GM12878 (cell line): ENCODE data around the gene HELZ. TPM values are rescaled to one million over a fixed set of nuclear protein-coding genes. Genes with fewer than 3 reads are reported as not detected.

Experiments
- CBX5 ChIP-seq: sonication (generic); IDR thresholded peaks from 2 replicates; pipeline ENCODE4 v1.6.1; 2016; ENCODE audit warnings: low read depth, moderate library complexity, mild to moderate bottlenecking, inconsistent platforms
- EZH2 ChIP-seq: IDR thresholded peaks from 2 replicates; pipeline ENCODE4 v1.6.1; 2012; ENCODE audit warnings: low read depth, mild to moderate bottlenecking, control low read depth, inconsistent platforms, low read length, borderline replicate concordance; ENCODE audit not compliant: control insufficient read depth
- HDGF ChIP-seq: fragments of 450-650 bp; IDR thresholded peaks from 2 replicates; pipeline ENCODE4 v1.6.1; 2016; ENCODE audit warnings: antibody characterized with exemption
- LARP7 ChIP-seq: fragments of 450-650 bp; IDR thresholded peaks from 2 replicates; pipeline ENCODE4 v1.6.1; 2017; ENCODE audit warnings: mild to moderate bottlenecking
- MTA2 ChIP-seq: fragments of 450-650 bp; IDR thresholded peaks from 2 replicates; pipeline ENCODE4 v1.6.1; 2016; ENCODE audit warnings: low read depth, mild to moderate bottlenecking, moderate library complexity
- RBBP5 ChIP-seq: fragments of 200-600 bp; sonication (generic); conservative IDR thresholded peaks from 2 replicates; pipeline ENCODE4 v1.6.1; 2016
- RELB ChIP-seq: fragments of 450-650 bp; IDR thresholded peaks from 2 replicates; pipeline ENCODE4 v1.6.1; 2017; ENCODE audit warnings: low read depth, mild to moderate bottlenecking, moderate library complexity
- YBX1 ChIP-seq: fragments of 450-650 bp; IDR thresholded peaks from 2 replicates; pipeline ENCODE4 v1.6.1; 2016; ENCODE audit warnings: antibody characterized with exemption
- polyA plus RNA-seq, 11 experiments: library from polyadenylated mRNA; depleted of rRNA in 4 of 11; unstranded in 6 of 11; stranded (reverse) in 5 of 11; fragments of >200 nt; fragmentation: Nextera tagmentation in 4 of 11; fragmentation: Illumina TruSeq in 1 of 11; extraction: Ambion mirVana in 4 of 11; extraction: Trizol in 1 of 11; gene quantifications; 1 replicate in 1 of 11; 2 replicates in 10 of 11; pipeline versions ENCODE4 v1.2.1 to v1.2.3, GENCODE V29; 2011 to 2016; ENCODE audit warnings: inconsistent platforms in 2 of 11, missing spikeins in 2 of 11, low read depth in 1 of 11
- total RNA-seq, 4 experiments: library from RNA; depleted of rRNA in 3 of 4; stranded (reverse); fragments of >200 nt in 3 of 4; fragmentation: Illumina TruSeq in 1 of 4; extraction: Trizol in 1 of 4; gene quantifications; 2 replicates each; pipeline versions ENCODE4 v1.2.1 to v1.2.3, GENCODE V29; 2013 to 2021
- TF ChIP-seq, protein P1 (sequence below): fragments of 450-650 bp; IDR thresholded peaks from 2 replicates; pipeline ENCODE4 v1.6.1; 2017; ENCODE audit warnings: mild to moderate bottlenecking, moderate library complexity

Gene HELZ
- total and polyA plus RNA-seq, 10 of the 15 experiments (the other 5 are each of a cell fraction or from before 2014, with no cell fraction given): 1.5 to 36.8 (median 19.1) TPM

DNA sequence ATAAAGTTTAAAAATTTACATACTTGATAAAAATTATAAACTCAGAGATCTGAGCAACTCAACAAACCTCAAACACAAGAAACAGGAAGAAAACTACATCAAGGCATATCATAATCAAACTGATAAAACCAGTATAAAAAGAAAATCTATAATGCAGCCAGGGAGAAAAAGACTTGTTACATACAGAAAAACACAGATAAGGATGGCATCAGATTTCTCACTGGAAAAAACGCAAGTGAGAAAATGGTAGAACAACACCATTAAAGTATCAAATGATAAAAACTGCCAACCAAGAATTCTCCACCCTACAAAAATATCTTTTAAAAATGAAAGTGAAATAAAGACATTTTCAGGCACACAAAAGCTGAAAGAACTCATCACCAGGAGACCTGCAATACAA is 129.6 kb downstream of the HELZ start (continued):
- TF ChIP-seq, protein P1, sequence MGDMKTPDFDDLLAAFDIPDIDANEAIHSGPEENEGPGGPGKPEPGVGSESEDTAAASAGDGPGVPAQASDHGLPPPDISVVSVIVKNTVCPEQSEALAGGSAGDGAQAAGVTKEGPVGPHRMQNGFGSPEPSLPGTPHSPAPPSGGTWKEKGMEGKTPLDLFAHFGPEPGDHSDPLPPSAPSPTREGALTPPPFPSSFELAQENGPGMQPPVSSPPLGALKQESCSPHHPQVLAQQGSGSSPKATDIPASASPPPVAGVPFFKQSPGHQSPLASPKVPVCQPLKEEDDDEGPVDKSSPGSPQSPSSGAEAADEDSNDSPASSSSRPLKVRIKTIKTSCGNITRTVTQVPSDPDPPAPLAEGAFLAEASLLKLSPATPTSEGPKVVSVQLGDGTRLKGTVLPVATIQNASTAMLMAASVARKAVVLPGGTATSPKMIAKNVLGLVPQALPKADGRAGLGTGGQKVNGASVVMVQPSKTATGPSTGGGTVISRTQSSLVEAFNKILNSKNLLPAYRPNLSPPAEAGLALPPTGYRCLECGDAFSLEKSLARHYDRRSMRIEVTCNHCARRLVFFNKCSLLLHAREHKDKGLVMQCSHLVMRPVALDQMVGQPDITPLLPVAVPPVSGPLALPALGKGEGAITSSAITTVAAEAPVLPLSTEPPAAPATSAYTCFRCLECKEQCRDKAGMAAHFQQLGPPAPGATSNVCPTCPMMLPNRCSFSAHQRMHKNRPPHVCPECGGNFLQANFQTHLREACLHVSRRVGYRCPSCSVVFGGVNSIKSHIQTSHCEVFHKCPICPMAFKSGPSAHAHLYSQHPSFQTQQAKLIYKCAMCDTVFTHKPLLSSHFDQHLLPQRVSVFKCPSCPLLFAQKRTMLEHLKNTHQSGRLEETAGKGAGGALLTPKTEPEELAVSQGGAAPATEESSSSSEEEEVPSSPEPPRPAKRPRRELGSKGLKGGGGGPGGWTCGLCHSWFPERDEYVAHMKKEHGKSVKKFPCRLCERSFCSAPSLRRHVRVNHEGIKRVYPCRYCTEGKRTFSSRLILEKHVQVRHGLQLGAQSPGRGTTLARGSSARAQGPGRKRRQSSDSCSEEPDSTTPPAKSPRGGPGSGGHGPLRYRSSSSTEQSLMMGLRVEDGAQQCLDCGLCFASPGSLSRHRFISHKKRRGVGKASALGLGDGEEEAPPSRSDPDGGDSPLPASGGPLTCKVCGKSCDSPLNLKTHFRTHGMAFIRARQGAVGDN: no peak
- no peak for TF ChIP-seq RELB
- no peak for TF ChIP-seq EZH2
- TF ChIP-seq CBX5: no peak
- TF ChIP-seq LARP7: no peak
- no peak for TF ChIP-seq HDGF
- TF ChIP-seq MTA2: no peak
- TF ChIP-seq YBX1: no peak
- TF ChIP-seq RBBP5: no peak
- TF ChIP-seq, all 136 proteins: peak for 0
